GM19099 (cell line): ENCODE measurements around the gene NMNAT3.

Experiments used
- POLR2A ChIP-seq: IDR thresholded peaks from 3 replicates; pipeline ENCODE4 v1.6.1; 2011; ENCODE audit warnings: low read depth; ENCODE audit not compliant: insufficient read length; ENCODE audit errors: extremely low read depth

NMNAT3 gene

DNA sequence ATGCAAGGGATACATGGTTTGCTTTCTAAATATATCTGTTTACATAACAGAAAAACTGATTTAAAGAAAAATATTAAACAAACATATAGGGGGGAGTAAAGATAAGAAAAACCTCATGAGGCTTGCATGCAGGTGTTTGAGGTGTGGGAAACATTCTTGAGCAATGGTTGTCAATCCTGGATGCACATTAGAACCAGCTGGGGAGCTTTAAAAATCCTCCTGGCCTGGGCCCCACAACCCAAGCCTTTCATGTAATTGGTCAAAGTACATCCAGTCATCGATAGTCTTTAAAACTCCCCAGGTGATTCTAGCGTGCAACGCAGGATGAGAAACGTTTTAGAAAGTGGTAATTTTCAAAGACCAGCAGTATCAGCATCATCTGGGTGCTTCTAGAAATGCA lies 18.3 kb downstream of the NMNAT3 start:
- TF ChIP-seq POLR2A: no peak

DNA sequence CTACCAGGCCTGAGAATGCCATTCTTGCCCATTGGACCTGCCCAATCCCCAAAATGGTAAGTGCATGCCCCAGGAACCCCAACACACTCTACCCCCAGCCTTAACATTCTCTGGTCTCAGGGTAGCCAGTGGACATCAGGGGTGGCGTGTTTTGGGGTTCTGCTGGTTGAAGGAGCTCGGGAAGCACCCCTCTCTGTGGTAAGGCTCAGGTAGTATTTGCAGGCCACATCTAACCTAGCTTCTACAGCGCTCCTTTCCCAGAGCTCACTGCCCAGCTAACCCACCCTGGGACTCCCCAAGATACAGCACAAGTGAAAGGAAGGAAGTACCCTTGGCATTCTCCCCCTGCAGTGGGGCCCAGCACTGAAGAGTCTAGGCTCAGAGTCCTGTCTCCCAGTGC lies 19.8 kb downstream of the NMNAT3 start:
- no peak for TF ChIP-seq POLR2A

DNA sequence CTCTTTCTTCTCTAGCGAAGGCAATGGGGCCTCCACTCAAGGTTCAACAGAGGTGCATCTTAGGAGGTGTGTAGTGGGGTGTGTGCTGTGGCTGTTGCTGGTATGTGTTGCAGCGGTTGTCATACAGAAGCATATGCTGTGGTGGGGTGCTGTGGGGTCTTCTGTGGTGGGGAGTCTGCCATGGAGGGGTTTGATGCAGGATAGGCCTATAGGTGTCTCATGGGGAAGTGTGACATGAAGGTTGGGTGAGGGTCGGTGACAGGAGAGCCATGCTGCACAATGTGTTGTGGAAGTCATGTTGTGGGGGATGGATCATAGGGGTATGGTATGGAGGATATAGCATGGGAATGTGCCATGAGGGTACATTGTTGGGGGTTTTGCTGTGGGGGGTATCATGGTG lies 20.3 kb downstream of the NMNAT3 start:
- TF ChIP-seq POLR2A: no peak

DNA sequence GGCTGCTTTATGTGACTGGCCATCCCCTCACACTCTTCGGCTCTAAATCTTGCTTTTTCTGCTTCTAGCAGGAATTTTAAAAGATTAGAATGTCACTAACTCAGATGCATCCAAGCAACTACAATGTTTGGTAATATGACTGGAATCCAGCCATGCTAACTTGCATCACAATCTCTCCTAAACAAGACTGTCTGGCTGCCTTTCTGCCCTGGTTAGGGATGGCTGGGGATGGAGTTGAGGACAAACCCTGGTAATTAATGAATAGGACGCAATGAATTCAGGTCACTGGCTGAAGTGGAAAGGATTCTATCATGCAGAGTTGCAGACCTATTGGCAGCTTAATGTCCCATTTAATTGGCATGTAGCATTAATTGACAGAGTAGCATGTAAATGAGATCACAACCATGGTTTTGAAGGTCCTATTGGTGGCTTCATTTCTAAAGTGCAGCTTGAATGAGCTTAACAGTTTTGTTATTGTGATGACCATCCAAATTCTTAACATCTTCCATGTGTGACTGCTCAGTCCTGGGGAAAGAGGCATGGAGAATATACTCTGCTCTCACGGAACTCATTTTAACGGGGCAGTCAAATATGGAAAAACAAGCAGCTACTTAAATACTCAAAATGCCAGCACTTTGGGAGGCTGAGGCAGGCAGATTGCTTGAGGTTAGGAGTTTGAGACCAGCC lies 21.7 kb downstream of the NMNAT3 start:
- TF ChIP-seq POLR2A: no peak

DNA sequence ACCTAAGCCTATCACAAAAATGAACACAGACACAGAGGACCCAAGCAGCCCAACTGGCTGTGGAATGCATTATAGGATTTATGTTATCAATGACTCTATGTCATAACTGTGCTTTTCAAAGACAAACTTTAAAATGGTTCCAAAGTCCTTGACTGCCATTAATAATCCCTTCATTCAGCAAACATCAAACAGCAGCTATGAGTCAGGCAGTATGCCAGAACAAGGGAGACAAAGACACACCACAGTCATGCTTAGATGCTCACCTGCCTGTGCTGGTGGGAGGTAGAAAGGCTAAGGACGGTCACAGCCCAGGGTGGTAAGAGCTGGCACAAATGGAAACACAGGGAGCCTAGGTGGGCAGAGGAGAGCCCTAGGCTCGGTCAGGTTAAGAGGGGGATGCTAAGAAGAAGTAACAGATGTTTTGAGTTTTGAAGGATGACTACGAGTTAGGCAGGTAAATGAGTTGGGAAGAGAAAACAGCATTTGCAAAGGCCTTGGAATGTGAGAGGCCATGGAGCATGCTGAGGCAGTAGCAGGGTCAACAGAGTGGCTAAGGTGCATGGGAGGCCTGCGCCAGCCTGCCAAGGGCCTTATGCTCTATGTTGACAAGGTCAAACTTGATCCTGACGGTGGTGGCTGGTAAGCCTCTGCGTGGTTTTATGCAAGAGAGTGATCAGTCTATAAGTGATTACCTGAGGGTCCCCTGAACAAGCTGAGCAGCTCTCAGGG lies 23.0 kb downstream of the NMNAT3 start:
- no peak for TF ChIP-seq POLR2A

DNA sequence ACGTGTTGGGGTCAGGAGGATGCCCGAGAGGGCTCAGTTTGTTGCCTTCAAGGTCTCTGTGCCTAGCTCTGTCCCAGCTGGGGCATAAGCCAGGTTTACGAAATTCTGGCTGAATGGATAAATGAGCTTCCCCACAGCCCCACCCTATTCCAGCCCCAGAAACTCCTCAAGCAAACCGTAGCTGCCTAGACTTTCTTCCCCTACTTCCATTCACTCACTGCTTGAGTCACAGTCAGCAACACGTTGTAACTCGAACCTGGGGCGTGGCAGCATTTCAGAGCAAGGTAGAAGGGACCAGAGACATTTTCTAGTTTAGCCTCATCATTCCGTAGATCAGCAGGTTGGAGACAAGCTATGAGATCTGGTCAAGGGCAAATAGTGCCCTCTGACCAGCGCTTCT lies 24.2 kb downstream of the NMNAT3 start:
- TF ChIP-seq POLR2A: no peak

DNA sequence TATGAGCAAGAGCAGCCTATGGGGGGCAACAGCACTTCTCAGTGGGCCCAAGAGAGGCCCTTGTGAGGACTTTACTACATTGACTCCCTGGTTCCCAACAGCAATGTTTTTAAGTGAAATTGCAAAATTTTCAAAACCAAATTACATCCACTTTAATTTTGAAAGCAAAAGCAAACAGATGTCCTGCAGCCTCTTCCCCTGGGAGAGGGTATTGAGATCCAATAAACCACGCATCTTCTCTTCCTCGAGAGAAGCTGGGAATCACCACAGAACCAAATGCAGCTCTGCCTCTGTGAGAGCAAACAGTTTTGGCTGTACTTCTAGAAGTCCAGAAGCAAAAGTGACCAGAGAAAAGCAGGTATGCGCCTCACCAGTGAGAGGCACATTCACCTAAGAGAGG lies 25.2 kb downstream of the NMNAT3 start:
- TF ChIP-seq POLR2A: no peak

DNA sequence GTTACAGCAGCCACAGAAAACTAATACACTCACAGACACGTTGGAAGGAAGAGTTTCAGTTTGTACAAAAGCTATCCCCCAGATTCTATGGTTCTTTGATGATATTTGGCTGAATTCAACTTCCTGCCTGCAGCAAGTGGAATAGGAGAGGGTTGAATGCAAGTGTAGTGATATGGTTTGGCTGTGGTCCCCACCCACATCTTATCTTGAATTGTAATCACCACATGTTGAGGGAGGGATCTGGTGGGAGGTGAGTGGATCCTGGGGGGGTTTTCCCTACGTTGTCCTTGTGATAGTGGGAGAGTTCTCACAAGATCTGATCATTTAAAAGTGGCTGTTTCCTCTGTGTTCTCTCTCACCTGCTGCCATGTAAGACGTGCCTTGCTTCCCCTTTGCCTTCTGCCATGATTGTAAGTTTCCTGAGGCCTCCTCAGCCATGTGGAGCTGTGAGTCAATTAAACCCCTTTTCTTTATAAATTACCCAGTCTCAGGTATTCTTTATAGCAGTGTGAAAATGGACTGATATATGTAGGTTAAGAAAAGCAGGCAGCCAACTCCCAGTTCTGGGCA lies 29.8 kb downstream of the NMNAT3 start:
- TF ChIP-seq POLR2A: no peak

DNA sequence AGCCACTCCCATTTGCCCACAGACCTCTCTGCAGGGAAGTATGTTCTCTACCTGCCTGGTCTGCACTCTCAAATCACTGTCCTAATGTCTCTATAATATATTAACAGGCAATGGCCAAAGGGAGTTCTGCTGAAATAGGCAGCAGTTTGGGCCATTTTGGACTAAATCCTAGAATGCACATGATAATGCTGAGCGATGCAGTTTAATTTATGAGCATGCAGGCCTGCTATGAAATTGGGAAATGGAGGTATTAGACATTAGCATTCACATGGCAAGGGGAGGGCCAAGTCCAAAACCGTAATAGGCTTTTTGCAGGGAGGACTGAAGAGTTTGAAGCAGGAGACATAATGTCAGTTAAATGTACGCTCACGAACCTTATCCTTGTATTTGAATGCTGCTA lies 31.3 kb downstream of the NMNAT3 start:
- no peak for TF ChIP-seq POLR2A

DNA sequence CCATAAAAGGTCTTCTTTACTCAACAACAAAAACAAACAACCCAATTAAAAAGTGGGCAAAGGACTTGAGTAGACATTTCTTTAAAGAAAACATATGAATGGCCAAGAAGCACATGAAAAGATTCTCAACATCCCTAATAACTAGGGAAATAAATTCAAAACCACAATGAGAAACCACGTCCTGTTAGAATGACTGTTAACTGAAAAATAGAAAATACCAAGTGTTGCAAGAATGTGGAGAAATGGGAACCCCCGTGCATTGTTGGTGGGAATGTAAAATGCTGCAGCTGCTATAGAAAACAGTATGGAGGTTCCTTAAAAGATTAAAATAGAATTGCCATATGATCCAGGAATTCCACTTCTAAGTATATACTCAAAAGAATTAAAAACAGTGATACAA lies 34.8 kb downstream of the NMNAT3 start:
- no peak for TF ChIP-seq POLR2A

DNA sequence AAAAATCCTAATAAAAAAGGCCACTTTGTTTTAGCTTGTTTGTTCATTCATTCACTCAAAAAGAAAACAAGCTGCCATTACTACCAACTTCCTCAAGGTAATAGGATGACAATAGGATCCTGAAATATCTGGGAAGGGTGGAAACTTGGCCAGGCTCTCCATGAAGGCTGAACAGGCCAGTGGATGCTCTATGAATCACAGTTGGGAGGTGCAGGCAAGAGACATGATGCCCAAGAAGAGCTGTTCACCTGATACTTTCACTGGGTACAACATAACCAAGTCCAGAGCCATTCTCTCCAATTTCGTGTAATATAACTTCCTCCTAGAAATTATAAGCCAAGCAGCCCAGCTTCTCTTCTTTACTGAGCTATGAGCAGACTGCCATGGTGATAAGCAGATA lies 37.3 kb downstream of the NMNAT3 start:
- TF ChIP-seq POLR2A: no peak

DNA sequence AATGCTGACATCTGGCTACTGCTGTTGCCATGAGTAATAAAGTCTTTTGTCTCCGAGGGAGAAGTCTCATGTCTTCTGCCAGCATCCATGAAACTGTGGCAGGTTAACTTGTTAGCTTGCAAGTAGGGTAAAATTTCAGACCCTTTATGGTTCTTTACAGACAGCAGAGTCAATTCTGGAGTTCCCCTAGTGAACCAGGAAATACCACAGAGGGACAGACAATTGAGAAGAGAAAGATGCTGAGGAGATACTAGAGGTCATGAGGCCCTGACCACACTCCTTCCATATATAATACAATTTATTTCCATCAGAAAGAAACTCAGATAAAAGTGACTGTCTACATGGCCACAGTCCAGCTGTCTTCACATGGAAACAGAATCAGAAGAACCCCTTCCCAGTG lies 38.1 kb downstream of the NMNAT3 start:
- no peak for TF ChIP-seq POLR2A

DNA sequence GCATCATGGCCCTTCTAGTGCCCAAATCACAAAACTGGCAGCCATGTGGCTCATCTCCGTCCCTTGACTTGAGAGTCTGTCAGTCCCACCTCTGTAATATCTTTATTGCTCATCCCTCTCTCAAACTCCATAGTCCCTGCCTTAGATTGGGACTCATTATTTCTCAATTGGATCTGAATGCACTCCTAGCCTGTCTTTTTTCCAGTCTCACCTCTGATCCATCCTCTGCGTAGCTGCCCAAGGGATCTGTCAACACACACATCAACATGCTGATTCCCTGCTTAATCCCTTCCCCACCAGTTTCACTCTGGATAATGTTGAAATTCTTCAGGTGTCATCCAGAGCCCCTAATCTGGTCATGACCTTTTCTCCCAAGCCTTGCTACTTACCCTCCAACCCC lies 39.3 kb downstream of the NMNAT3 start:
- TF ChIP-seq POLR2A: no peak

DNA sequence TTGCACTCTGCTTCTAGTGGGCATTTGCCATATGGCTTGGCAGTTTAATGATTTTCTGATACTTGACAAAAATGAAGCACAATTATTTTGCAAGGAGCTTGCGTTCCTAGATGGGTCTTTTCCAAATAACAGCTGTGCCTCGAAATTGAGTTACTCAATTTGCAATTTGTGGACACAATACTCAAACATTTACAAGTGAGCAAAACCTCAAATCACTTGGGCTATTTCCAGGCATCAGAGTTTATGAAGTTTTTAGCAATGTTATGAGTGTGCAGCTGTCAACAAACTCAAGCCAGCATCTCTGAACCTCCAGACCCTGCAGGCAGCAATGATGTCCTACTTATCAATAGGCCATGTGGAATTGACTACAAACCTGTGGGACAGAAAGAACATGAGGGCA lies 41.3 kb downstream of the NMNAT3 start:
- TF ChIP-seq POLR2A: no peak

DNA sequence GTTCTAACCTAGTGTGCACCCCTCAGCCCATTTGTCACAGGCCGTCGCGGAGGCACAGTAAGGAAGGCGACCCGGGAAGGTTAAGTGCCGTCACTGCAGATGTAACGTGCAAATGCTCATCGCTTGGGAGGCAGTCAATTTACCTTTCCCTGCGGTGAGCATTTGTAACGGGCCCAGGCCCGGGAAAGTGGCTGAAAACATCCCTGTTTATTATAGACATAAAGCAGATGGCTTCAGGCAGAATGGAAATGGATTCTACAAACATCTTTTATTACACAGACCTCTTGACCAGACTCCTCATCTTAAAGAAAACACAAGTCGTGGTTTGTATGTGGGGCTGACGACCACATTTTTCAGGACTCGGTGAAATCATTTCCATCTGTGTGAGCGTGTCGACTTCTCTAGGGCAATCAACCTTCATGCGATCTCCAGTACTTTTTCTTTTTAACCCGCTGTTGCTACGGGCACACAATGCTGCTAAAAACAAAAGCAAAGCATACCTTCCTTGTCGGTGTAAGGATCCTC lies 43.6 kb downstream of the NMNAT3 start:
- TF ChIP-seq POLR2A: no peak

DNA sequence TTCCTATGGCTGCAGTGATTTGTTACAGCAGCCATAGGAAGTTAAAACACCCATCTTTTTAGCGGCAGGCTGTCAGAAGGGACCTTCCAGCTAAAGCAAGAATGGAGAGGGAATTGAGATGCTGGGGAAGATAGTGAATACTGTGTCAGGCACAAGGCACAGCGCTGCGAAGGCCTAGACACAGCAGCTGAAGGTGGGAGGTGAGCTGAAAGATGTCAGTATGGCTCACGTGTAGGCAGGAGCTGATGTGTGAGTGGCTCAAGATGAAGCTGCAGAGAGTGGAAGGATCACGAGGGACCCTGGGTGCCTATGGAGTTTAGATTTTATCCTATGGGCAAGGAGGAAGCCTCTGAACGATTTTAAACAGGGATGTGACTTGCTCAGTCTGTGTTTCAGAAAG lies 44.3 kb downstream of the NMNAT3 start:
- TF ChIP-seq POLR2A: no peak
